GM23338 (cell line): ENCODE data around the gene TENM3. TPM values are rescaled to one million over a fixed set of nuclear protein-coding genes. Genes with fewer than 3 reads are reported as not detected.

ENCODE experiments used
- ATAC-seq: fragments of 200-7000 bp; cut with Tn5 transposase; 3 replicates; pipeline ENCODE4 v1.9.1; 2020
- DNase-seq: peaks from one replicate; pipeline ENCODE4 v3.0.0-alpha.2; 2015; ENCODE audit warnings: low spot score
- H2AFZ ChIP-seq: fragments of 200-600 bp; sonication (generic); 2 replicates; pipeline ENCODE4 v1.8.0; 2016; ENCODE audit warnings: antibody characterized with exemption, mild to moderate bottlenecking, moderate library complexity
- H3F3A ChIP-seq: fragments of 200-600 bp; sonication (generic); replicated peaks from 2 replicates; pipeline ENCODE4 v1.8.0; 2017; ENCODE audit warnings: antibody characterized with exemption, mixed run types, low read depth
- H3K27ac ChIP-seq: fragments of 200-600 bp; sonication (generic); 2 replicates; pipeline ENCODE4 v1.6.1; 2016; ENCODE audit warnings: low read depth
- H3K27me3 ChIP-seq: fragments of 200-600 bp; sonication (generic); 2 replicates; pipeline ENCODE4 v1.8.0; 2016; ENCODE audit warnings: mild to moderate bottlenecking, mixed run types, moderate library complexity; ENCODE audit not compliant: insufficient read depth
- H3K36me3 ChIP-seq: fragments of 200-600 bp; sonication (generic); 2 replicates; pipeline ENCODE4 v1.8.0; 2016; ENCODE audit warnings: mild to moderate bottlenecking; ENCODE audit not compliant: insufficient read depth
- H3K4me1 ChIP-seq: fragments of 200-600 bp; sonication (generic); 2 replicates; pipeline ENCODE4 v1.8.0; 2016; ENCODE audit warnings: mild to moderate bottlenecking, moderate library complexity; ENCODE audit not compliant: insufficient read depth
- H3K4me2 ChIP-seq: fragments of 200-600 bp; sonication (generic); 2 replicates; pipeline ENCODE4 v1.7.1; 2017; ENCODE audit warnings: mixed run types
- H3K4me3 ChIP-seq: fragments of 200-600 bp; sonication (generic); 2 replicates; pipeline ENCODE4 v1.6.1; 2016; ENCODE audit warnings: mixed run types
- H3K79me2 ChIP-seq: fragments of 200-600 bp; sonication (generic); replicated peaks from 2 replicates; pipeline ENCODE4 v1.8.0; 2017; ENCODE audit warnings: mild to moderate bottlenecking; ENCODE audit not compliant: insufficient read depth
- H3K9me2 ChIP-seq: fragments of 200-600 bp; sonication (generic); 2 replicates; pipeline ENCODE4 v1.8.0; 2017; ENCODE audit not compliant: insufficient read depth
- H4K20me1 ChIP-seq: fragments of 200-600 bp; sonication (generic); replicated peaks from 2 replicates; pipeline ENCODE4 v1.8.0; 2017; ENCODE audit warnings: mild to moderate bottlenecking; ENCODE audit not compliant: insufficient read depth
- H3K27ac Mint-ChIP-seq: 2 replicates; pipeline ENCODE4 v1.8.0; 2020; ENCODE audit warnings: inconsistent platforms, mild to moderate bottlenecking, moderate library complexity, mixed read lengths
- H3K27me3 Mint-ChIP-seq: 3 replicates; pipeline ENCODE4 v1.8.0; 2022; ENCODE audit warnings: low read depth, mild to moderate bottlenecking, moderate library complexity, mixed read lengths, inconsistent platforms; ENCODE audit not compliant: insufficient read depth, poor library complexity
- H3K36me3 Mint-ChIP-seq: 3 replicates; pipeline ENCODE4 v1.8.0; 2021; ENCODE audit warnings: low read depth, mild to moderate bottlenecking, inconsistent platforms, moderate library complexity, mixed read lengths
- H3K4me1 Mint-ChIP-seq: 3 replicates; pipeline ENCODE4 v1.8.0; 2020; ENCODE audit warnings: mild to moderate bottlenecking, inconsistent platforms, mixed read lengths
- H3K4me3 Mint-ChIP-seq: 3 replicates; pipeline ENCODE4 v1.8.0; 2021; ENCODE audit warnings: moderate library complexity, mild to moderate bottlenecking, inconsistent platforms, mixed read lengths
- H3K9me3 Mint-ChIP-seq: 3 replicates; pipeline ENCODE4 v1.8.0; 2020; ENCODE audit warnings: moderate library complexity, mild to moderate bottlenecking, inconsistent platforms, mixed read lengths
- CREB1 ChIP-seq: fragments of 250-450 bp; sonication (Bioruptor Pico); IDR thresholded peaks from 2 replicates; pipeline ENCODE4 v1.5.0; 2020; ENCODE audit warnings: low read depth, mild to moderate bottlenecking, moderate library complexity
- EZH2phosphoT487 ChIP-seq: fragments of 200-600 bp; sonication (generic); IDR thresholded peaks from one replicate; pipeline ENCODE4 v1.8.1; 2018; ENCODE audit warnings: antibody characterized with exemption; ENCODE audit not compliant: unreplicated experiment
- JUNB ChIP-seq: IDR thresholded peaks from one replicate; pipeline ENCODE4 v1.6.1; 2016; ENCODE audit warnings: antibody characterized with exemption; ENCODE audit not compliant: unreplicated experiment
- POLR2AphosphoS5 ChIP-seq: IDR thresholded peaks from 2 replicates; pipeline ENCODE4 v1.6.1; 2016; ENCODE audit warnings: antibody characterized with exemption, low read depth
- ZNF114 ChIP-seq: fragments of 250-450 bp; sonication (Bioruptor Pico); IDR thresholded peaks from 2 replicates; pipeline ENCODE4 v1.5.0; 2020; ENCODE audit warnings: mild to moderate bottlenecking, moderate library complexity
- ZNF331 ChIP-seq: fragments of 250-450 bp; sonication (Bioruptor Pico); IDR thresholded peaks from 2 replicates; pipeline ENCODE4 v1.5.0; 2020; ENCODE audit warnings: low read depth, mild to moderate bottlenecking, moderate library complexity
- polyA plus RNA-seq: library from polyadenylated mRNA; unstranded; fragments of >200 nt; fragmentation: Nextera tagmentation; extraction: Ambion mirVana; gene quantifications from 2 replicates; pipeline ENCODE4 v1.2.1, GENCODE V29; 2016
- total RNA-seq: library from RNA; depleted of rRNA; stranded (reverse); fragments of >200 nt; shearing (Covaris generic); gene quantifications from 2 replicates; pipeline ENCODE4 v1.2.3, GENCODE V29; 2014
- TF ChIP-seq, protein P1 (sequence below): IDR thresholded peaks from 2 replicates; pipeline ENCODE4 v1.6.1; 2016; ENCODE audit warnings: antibody characterized with exemption
- TF ChIP-seq, protein P2 (sequence below): fragments of 250-450 bp; sonication (Bioruptor Pico); IDR thresholded peaks from 2 replicates; pipeline ENCODE4 v1.5.0; 2020; ENCODE audit warnings: mild to moderate bottlenecking, moderate library complexity
- TF ChIP-seq, protein P3 (sequence below), 2 experiments: fragments of 200-600 bp in 1 of 2; sonication (generic) in 1 of 2; conservative IDR thresholded peaks; 2 replicates each; pipeline versions ENCODE4 v1.5.1 to v1.6.1; 2016 to 2017; ENCODE audit warnings: antibody characterized with exemption in 2 of 2, low read depth in 2 of 2, mild to moderate bottlenecking in 2 of 2, moderate library complexity in 1 of 2
- TF ChIP-seq, protein P4 (sequence below): IDR thresholded peaks from one replicate; pipeline ENCODE4 v1.6.1; 2018; ENCODE audit warnings: antibody characterized with exemption; ENCODE audit not compliant: unreplicated experiment

TENM3 gene
- total and polyA plus RNA-seq, 2 experiments from 2014 or later: 22.2 to 128 TPM

DNA sequence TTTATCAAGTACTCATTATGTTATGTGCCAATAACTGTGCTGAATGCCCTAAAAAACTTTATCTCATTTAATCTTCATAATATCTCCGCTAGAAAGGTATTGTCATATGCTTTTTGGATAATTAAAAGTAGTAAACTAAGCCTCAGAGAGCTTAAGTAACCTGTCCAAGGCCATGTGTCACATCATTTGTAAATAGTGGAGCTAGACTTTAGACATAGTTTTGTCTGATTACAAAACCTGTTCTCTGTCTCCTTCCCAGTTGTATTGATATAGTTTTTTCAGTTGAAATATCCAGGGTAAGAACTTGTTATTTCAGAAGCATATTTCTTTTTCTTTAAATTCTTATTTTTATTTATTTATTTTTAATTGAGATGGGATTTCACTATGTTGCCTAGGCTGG lies 66.7 kb downstream of the TENM3 start:
- H3F3A ChIP-seq: no peaks in the 10 kb centered on the region
- H3K79me2 ChIP-seq: no peaks in the 10 kb centered on the region
- Mint-ChIP-seq H3K9me3 (peaks cover 13% of the 10 kb centered on the region), H3K36me3 (peaks cover 12% of the 10 kb centered on the region), H3K4me1 (peaks cover 5% of the 10 kb centered on the region; the same call in 2 of the 3 replicates), H3K27ac (no peak overlapping the region), H3K4me3 (no peak overlapping the region), H3K27me3 (no peaks in the 10 kb centered on the region)
- H3K4me3 ChIP-seq: no peak overlapping the region
- TF ChIP-seq ZNF331 (CRISPR knock-in tag) (no peak), CREB1 (CRISPR knock-in tag) (no peak), EZH2phosphoT487 (no peak), JUNB (no peak)
- TF ChIP-seq, protein P1, sequence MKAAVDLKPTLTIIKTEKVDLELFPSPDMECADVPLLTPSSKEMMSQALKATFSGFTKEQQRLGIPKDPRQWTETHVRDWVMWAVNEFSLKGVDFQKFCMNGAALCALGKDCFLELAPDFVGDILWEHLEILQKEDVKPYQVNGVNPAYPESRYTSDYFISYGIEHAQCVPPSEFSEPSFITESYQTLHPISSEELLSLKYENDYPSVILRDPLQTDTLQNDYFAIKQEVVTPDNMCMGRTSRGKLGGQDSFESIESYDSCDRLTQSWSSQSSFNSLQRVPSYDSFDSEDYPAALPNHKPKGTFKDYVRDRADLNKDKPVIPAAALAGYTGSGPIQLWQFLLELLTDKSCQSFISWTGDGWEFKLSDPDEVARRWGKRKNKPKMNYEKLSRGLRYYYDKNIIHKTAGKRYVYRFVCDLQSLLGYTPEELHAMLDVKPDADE: no peak
- no peaks in the 10 kb centered on the region for H4K20me1 ChIP-seq
- H3K36me3 ChIP-seq: peaks cover 8% of the 10 kb centered on the region
- H2AFZ ChIP-seq: no peak overlapping the region
- no peak overlapping the region for H3K4me2 ChIP-seq
- no peak for ATAC-seq
- H3K4me1 ChIP-seq: no peaks in the 10 kb centered on the region
- H3K9me2 ChIP-seq: 0 out of 2 replicates have a peak, but pooled peaks cover 3% of the 10 kb centered on the region
- no peak for DNase-seq
- H3K27ac ChIP-seq: no peak overlapping the region
- H3K27me3 ChIP-seq: no peaks in the 10 kb centered on the region

DNA sequence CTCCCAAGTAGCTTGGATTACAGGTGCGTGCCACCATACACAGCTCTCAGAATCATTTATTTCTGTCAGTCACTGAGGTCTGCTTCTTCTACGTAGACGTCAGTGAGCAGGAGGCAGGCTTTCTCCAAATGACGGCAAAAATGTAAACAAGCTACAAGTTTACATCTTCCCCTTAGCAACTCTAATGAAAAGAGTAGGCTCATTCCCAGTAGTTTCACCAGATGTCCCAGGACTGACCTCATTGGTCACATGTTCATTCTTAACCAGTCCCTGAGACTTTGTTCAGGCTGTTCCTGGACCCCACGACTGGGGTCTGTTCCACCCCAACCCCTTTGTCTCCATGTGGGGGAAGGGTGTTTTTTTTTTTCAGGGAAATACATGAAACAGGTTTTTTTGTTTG lies 67.1 kb downstream of the TENM3 start:
- H3K36me3 Mint-ChIP-seq: peaks cover 14% of the 10 kb centered on the region
- peaks cover 5% of the 10 kb centered on the region; the same call in 2 of the 3 replicates for H3K4me1 Mint-ChIP-seq
- TF ChIP-seq, protein P2, sequence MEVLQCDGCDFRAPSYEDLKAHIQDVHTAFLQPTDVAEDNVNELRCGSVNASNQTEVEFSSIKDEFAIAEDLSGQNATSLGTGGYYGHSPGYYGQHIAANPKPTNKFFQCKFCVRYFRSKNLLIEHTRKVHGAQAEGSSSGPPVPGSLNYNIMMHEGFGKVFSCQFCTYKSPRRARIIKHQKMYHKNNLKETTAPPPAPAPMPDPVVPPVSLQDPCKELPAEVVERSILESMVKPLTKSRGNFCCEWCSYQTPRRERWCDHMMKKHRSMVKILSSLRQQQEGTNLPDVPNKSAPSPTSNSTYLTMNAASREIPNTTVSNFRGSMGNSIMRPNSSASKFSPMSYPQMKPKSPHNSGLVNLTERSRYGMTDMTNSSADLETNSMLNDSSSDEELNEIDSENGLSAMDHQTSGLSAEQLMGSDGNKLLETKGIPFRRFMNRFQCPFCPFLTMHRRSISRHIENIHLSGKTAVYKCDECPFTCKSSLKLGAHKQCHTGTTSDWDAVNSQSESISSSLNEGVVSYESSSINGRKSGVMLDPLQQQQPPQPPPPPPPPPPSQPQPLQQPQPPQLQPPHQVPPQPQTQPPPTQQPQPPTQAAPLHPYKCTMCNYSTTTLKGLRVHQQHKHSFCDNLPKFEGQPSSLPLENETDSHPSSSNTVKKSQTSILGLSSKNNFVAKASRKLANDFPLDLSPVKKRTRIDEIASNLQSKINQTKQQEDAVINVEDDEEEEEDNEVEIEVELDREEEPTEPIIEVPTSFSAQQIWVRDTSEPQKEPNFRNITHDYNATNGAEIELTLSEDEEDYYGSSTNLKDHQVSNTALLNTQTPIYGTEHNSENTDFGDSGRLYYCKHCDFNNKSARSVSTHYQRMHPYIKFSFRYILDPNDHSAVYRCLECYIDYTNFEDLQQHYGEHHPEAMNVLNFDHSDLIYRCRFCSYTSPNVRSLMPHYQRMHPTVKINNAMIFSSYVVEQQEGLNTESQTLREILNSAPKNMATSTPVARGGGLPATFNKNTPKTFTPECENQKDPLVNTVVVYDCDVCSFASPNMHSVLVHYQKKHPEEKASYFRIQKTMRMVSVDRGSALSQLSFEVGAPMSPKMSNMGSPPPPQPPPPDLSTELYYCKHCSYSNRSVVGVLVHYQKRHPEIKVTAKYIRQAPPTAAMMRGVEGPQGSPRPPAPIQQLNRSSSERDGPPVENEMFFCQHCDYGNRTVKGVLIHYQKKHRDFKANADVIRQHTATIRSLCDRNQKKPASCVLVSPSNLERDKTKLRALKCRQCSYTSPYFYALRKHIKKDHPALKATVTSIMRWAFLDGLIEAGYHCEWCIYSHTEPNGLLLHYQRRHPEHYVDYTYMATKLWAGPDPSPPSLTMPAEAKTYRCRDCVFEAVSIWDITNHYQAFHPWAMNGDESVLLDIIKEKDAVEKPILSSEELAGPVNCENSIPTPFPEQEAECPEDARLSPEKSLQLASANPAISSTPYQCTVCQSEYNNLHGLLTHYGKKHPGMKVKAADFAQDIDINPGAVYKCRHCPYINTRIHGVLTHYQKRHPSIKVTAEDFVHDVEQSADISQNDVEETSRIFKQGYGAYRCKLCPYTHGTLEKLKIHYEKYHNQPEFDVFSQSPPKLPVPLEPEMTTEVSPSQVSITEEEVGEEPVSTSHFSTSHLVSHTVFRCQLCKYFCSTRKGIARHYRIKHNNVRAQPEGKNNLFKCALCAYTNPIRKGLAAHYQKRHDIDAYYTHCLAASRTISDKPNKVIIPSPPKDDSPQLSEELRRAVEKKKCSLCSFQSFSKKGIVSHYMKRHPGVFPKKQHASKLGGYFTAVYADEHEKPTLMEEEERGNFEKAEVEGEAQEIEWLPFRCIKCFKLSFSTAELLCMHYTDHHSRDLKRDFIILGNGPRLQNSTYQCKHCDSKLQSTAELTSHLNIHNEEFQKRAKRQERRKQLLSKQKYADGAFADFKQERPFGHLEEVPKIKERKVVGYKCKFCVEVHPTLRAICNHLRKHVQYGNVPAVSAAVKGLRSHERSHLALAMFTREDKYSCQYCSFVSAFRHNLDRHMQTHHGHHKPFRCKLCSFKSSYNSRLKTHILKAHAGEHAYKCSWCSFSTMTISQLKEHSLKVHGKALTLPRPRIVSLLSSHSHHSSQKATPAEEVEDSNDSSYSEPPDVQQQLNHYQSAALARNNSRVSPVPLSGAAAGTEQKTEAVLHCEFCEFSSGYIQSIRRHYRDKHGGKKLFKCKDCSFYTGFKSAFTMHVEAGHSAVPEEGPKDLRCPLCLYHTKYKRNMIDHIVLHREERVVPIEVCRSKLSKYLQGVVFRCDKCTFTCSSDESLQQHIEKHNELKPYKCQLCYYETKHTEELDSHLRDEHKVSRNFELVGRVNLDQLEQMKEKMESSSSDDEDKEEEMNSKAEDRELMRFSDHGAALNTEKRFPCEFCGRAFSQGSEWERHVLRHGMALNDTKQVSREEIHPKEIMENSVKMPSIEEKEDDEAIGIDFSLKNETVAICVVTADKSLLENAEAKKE: no peak
- TF ChIP-seq CREB1 (CRISPR knock-in tag): no peak
- TF ChIP-seq, protein P3, sequence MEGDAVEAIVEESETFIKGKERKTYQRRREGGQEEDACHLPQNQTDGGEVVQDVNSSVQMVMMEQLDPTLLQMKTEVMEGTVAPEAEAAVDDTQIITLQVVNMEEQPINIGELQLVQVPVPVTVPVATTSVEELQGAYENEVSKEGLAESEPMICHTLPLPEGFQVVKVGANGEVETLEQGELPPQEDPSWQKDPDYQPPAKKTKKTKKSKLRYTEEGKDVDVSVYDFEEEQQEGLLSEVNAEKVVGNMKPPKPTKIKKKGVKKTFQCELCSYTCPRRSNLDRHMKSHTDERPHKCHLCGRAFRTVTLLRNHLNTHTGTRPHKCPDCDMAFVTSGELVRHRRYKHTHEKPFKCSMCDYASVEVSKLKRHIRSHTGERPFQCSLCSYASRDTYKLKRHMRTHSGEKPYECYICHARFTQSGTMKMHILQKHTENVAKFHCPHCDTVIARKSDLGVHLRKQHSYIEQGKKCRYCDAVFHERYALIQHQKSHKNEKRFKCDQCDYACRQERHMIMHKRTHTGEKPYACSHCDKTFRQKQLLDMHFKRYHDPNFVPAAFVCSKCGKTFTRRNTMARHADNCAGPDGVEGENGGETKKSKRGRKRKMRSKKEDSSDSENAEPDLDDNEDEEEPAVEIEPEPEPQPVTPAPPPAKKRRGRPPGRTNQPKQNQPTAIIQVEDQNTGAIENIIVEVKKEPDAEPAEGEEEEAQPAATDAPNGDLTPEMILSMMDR (conservative IDR thresholded peaks at IDR 0.05; ENCODE audit: low read depth in 2 of 2): no peak
- no peak for TF ChIP-seq POLR2AphosphoS5
- TF ChIP-seq, protein P4, sequence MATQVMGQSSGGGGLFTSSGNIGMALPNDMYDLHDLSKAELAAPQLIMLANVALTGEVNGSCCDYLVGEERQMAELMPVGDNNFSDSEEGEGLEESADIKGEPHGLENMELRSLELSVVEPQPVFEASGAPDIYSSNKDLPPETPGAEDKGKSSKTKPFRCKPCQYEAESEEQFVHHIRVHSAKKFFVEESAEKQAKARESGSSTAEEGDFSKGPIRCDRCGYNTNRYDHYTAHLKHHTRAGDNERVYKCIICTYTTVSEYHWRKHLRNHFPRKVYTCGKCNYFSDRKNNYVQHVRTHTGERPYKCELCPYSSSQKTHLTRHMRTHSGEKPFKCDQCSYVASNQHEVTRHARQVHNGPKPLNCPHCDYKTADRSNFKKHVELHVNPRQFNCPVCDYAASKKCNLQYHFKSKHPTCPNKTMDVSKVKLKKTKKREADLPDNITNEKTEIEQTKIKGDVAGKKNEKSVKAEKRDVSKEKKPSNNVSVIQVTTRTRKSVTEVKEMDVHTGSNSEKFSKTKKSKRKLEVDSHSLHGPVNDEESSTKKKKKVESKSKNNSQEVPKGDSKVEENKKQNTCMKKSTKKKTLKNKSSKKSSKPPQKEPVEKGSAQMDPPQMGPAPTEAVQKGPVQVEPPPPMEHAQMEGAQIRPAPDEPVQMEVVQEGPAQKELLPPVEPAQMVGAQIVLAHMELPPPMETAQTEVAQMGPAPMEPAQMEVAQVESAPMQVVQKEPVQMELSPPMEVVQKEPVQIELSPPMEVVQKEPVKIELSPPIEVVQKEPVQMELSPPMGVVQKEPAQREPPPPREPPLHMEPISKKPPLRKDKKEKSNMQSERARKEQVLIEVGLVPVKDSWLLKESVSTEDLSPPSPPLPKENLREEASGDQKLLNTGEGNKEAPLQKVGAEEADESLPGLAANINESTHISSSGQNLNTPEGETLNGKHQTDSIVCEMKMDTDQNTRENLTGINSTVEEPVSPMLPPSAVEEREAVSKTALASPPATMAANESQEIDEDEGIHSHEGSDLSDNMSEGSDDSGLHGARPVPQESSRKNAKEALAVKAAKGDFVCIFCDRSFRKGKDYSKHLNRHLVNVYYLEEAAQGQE: no peak
- no peak for TF ChIP-seq ZNF114 (CRISPR knock-in tag)

More for the DNA sequence above, 67.1 kb downstream of the TENM3 start:
- Histone ChIP-seq H3K36me3 (peaks cover 12% of the 10 kb centered on the region), H4K20me1 (no peaks in the 10 kb centered on the region), H2AFZ (no peak overlapping the region), H3K27me3 (no peaks in the 10 kb centered on the region), H3K79me2 (no peaks in the 10 kb centered on the region), H3K4me1 (no peaks in the 10 kb centered on the region), H3K9me2 (0 out of 2 replicates have a peak, but pooled peaks cover 3% of the 10 kb centered on the region), H3F3A (no peaks in the 10 kb centered on the region), H3K27ac (no peak overlapping the region), H3K4me2 (no peak overlapping the region), H3K4me3 (no peak overlapping the region)
- DNase-seq: no peak
- Mint-ChIP-seq H3K27me3 (no peaks in the 10 kb centered on the region), H3K4me3 (no peak overlapping the region), H3K27ac (no peak overlapping the region), H3K9me3 (peaks cover 15% of the 10 kb centered on the region)
- ATAC-seq: no peak
